ENCODE data around the gene UHRF1.
"Not testable (repeated sequence)": the region's sequence is repeated elsewhere in the genome, so short reads cannot be mapped to it uniquely, and the experiment has no call there.

Gene UHRF1

DNA sequence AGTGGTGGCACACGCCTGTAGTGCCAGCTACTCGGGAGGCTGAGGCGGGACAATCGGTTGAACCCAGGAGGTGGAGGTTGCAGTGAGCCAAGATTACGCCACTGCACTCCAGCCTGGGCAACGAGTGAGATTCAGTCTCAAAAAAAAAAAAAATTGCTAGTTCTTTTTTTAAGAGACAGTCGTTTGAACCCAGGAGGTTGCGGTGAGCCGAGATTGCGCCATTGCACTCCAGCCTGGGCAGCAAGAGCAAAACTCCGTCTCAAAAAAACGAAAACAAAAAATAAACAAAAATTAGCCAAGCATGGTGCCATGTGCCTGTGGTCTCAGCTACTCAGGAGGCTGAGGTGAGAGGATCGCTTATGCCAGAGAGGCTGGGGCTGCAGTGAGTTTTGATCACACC, 8.4 kb upstream of the UHRF1 start:
- not testable (repeated sequence) for DNase-seq (ENCODE audit: low spot score)

DNA sequence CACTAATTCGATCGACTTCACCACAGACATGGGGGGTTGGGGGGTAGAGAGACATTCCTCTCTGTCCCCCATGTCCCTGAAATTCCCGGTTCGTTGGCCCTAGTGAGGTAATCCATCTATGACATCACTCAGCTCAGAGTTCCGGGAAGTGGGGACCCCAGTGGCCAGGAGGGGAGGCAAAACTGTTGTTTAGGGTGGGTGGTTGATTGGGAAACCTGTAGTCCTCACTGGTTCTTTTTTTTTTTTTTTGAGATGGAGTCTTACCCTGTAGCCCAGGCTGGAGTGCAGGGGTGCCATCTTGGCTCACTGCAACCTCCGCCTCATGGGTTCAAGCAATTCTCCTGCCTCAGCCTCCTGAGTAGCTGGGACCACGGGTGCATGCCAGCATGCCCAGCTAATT, 6.5 kb upstream of the UHRF1 start, which contains the start of gene ARRDC5:
Gene ARRDC5, minus strand, starts transcription at position 101 of the 400 bp plus-strand sequence. Its CDS starts 71 bp downstream, at position 30.
- DNase-seq (ENCODE audit: low spot score) = no peak

- DNase-seq (ENCODE audit: low spot score) = no peak
Observed at GRCh38 chr19:4904481-4904880, 4.8 kb upstream of the UHRF1 start.

DNA sequence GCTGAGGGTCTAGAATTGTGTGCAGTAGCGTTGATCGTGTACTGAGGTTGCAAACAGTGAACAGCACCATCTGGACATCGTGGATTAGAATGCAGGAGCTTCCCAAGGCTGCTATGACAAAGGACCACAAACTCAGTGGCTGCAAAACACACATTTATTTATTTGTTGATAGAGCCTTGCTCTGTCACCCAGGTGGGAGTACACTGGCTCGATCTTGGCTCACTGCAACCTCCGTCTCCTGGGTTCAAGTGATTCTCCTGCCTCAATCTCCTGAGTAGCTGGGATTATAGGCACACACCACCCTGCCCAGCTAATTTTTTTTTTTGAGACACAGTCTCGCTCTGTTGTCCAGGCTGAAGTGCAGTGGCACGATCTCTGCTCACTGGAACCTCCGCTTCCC, 2.3 kb upstream of the UHRF1 start:
- DNase-seq (ENCODE audit: low spot score) = no peak

- DNase-seq (ENCODE audit: low spot score) = no peak
Observed at GRCh38 chr19:4908360-4908759, 941 bp upstream of the UHRF1 start.

DNA sequence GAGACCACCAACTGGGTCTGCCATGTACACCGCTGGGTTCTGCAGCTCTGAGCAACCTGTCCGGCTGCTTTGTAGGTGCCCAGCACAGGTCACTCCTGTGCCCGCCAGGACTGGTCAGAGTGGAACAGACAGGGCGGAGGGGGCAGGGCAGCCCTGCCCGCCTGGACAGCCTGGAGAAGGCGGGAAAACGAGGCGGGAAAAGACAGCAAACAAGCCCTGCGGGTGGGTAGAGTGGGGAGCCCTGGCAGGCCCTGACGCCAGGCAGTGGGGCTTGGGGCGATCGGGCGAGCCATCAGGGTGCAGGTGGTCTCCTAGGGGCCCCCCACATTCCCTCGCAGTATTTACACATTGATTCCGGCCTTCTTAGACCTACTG, 533 bp upstream of the UHRF1 start:
- DNase-seq (ENCODE audit: low spot score) = no peak

DNA sequence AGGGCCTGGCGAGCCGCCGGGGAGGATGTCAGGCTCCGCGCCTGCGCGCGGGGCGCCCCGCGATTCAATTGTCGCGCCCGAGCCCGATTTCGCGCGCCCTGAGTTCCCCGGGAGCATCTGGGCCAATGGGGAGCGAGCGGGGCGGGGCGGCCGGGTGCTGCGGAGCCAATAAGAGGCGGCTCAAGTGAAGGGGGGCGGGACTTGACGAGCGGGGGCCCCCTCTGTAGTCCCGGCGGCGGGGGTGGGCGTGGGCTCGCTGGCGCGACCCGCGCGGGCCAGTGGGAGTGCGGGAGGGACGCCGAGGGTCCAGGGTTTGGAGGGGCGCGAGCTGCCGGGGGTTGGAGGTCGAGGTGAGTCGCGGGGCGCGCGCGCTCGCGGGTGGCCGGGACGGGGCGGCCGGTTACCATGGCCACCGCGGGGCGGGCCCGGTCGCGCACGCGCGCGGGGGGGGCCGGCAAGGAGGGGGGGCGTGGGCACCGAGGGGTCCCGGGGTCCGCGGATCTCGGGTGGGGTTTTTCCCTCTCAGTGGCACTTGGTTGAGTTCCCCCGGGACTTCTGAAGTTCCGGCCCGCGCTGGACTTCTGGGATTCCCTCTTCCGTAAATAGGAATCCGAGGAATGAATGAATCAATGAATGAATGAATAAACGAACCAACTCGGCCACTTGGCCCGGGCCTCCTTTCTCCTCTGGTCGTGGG, 744 bp downstream of the UHRF1 start:
- peak; percentile 97 for DNase-seq (ENCODE audit: low spot score)

GRCh38 chr19:4910594-4911281, 1.4 kb downstream of the UHRF1 start:
- peak; percentile 49 for DNase-seq (ENCODE audit: low spot score)

DNA sequence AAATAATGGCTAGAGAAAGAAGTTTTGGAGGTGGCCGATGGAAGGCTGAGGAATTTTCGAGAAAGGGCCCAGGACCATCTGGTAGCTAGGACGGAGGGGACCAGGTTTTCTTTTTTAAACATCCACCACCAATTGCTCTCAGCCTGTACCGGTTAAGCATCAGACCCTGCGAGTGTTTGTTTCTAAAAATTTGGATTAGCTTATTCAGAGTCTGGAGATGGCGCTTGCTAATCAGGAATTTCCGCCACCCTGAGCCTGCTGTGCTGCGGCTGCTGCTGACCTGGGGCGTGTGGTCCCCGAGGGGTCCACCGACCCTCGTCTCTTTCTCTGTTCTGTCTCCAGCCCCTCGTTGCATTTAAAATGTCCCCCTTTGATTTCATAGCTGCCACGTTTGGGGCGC, 2.0 kb downstream of the UHRF1 start:
- no peak for DNase-seq (ENCODE audit: low spot score)

DNA sequence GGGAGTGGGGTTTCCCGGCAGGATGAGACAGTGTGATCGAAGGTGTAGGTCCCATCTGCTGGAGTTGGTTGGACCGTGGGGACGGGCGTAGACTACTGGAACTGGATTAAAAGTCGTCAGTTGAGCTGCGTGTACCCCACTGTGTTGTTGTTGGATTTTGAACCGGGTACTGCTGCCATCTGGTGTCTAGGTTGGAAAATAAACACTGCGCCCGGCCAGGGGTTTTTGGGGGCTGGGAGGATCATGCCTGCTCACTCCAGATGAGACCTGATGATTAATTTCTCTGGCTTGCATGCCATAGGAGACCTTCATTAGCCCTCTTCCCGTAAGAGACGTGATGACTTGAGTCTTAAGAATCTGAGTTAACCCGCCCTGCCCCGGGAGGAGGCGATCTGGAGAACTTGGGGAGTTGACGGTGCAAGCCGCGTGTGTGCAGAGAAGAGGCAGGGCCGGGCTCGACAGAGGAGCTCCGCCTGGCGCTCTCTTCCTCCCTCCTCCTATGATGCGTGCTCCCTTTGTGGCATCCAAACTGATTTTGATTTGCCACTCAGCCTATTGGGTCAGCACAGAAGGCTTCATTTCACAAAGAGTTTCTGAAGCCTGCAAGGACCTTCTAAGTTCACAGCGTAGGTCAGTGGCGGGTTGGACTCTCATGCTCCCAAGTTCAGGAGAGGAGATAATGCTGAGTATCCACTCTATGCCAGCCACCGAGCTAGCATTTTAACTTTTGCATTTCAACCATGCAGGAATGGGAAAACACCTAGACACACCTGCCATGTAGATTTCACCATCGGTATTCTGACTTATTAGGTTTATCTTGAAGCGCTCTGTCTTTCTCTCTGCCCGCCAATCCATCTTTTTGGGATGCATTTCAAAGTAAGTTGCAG, 2.7 kb downstream of the UHRF1 start:
- DNase-seq (ENCODE audit: low spot score) = peak; percentile 98

- DNase-seq (ENCODE audit: low spot score) = no peak
Observed at GRCh38 chr19:4913996-4914735, 4.9 kb downstream of the UHRF1 start.

- peak; percentile 79 for DNase-seq (ENCODE audit: low spot score)
Observed at GRCh38 chr19:4914736-4915501, 5.6 kb downstream of the UHRF1 start.

- no peak for DNase-seq (ENCODE audit: low spot score)
Observed at GRCh38 chr19:4916292-4917082, 7.2 kb downstream of the UHRF1 start.

DNA sequence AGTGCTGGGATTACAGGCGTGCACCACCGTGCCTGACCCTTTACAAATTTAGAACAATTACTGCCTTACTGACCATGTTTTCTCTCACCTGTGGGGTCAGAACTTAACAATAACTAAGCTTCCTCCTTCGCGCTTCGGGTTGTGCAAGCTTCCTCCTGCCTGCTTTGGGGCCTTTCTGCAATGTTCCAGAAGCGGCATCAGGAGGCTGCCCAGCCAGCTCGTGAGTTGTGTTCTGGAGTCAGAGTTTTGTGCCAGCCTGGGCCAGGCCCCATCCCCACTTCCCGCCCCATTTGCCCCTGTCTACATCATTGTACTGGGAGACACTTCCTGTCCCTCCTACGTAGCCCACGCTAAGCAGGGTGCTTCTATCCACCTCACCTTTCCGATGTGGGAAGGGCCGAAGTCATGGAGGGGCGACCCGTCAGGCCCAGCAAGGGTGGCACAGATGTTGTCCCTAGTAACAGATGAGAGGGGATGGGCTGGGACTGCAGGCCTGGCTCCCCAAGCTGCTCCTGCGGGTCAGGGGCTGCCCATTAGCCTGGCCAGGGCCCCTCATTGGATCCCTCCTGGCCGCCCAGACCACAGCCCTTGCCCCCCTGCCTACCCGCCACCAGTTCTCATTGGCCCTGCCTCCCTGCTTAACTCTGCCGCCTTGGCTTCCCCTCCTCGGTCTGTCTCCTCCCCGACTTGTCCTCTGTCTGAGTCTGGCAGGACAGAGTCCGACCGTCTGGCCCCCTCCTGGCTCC, 13.4 kb downstream of the UHRF1 start:
- DNase-seq (ENCODE audit: low spot score) = no peak

GRCh38 chr19:4923276-4923747, 14.0 kb downstream of the UHRF1 start:
- no peak for DNase-seq (ENCODE audit: low spot score)

- no peak for DNase-seq (ENCODE audit: low spot score)
Observed at GRCh38 chr19:4929186-4929585, 19.9 kb downstream of the UHRF1 start.

DNA sequence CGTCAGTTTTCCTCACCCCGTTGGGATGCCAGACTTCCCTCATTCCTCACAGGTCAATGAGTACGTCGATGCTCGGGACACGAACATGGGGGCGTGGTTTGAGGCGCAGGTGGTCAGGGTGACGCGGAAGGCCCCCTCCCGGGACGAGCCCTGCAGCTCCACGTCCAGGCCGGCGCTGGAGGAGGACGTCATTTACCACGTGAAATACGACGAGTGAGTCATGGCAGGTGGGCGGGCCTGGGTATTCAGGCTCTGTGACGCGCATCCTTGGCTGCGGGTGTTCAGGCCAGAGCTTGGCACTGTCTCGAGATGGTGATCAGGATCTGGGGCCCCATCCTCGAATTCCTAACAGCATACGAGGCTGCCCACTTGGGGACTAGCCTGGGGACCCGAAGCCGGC, 21.4 kb downstream of the UHRF1 start:
- DNase-seq (ENCODE audit: low spot score) = no peak

GRCh38 chr19:4932711-4933110, 23.4 kb downstream of the UHRF1 start:
- no peak for DNase-seq (ENCODE audit: low spot score)

GRCh38 chr19:4933528-4933927, 24.2 kb downstream of the UHRF1 start:
- DNase-seq (ENCODE audit: low spot score) = no peak

- DNase-seq (ENCODE audit: low spot score) = no peak
Observed at GRCh38 chr19:4935444-4935843, 26.1 kb downstream of the UHRF1 start.

Measured in AG08395 (cell line).